SU-DHL-6 (cell line): ENCODE data around the gene MRPS27.

Experiments
- H2AFZ ChIP-seq: fragments of 200-600 bp; sonication (generic); 2 replicates; pipeline ENCODE4 v1.6.1; 2014; ENCODE audit warnings: low read depth, mild to moderate bottlenecking, moderate library complexity, mixed read lengths, antibody characterized with exemption, low read length; ENCODE audit not compliant: severe bottlenecking
- H3F3A ChIP-seq: fragments of 200-600 bp; shearing (Covaris generic); 2 replicates; pipeline ENCODE4 v1.6.0; 2016; ENCODE audit warnings: antibody characterized with exemption, mild to moderate bottlenecking; ENCODE audit not compliant: insufficient read depth
- H3K27ac ChIP-seq: fragments of 200-600 bp; sonication (generic); 2 replicates; pipeline ENCODE4 v1.5.1; 2016; ENCODE audit warnings: low read depth, mild to moderate bottlenecking, low read length, moderate library complexity, mixed read lengths
- H3K27me3 ChIP-seq: fragments of 200-600 bp; sonication (generic), shearing (Covaris generic); 2 replicates; pipeline ENCODE4 v1.6.0; 2014; ENCODE audit warnings: mild to moderate bottlenecking, low read length
- H3K36me3 ChIP-seq: fragments of 200-600 bp; sonication (generic); 2 replicates; pipeline ENCODE4 v1.6.1; 2014; ENCODE audit warnings: mild to moderate bottlenecking, low read length, mixed read lengths
- H3K4me2 ChIP-seq: fragments of 300-600, 200-600 bp; shearing (Covaris generic), sonication (generic); 2 replicates; pipeline ENCODE4 v1.6.0; 2014; ENCODE audit warnings: low read length, low read depth, mild to moderate bottlenecking; ENCODE audit not compliant: poor library complexity, severe bottlenecking
- H3K4me3 ChIP-seq: fragments of 200-600 bp; sonication (generic); 2 replicates; pipeline ENCODE4 v1.5.1; 2014; ENCODE audit warnings: antibody characterized with exemption, low read length, mild to moderate bottlenecking, mixed read lengths; ENCODE audit not compliant: insufficient read depth, poor library complexity, severe bottlenecking
- H3K79me2 ChIP-seq: fragments of 200-600 bp; sonication (generic); 2 replicates; pipeline ENCODE4 v1.6.1; 2014; ENCODE audit warnings: mild to moderate bottlenecking, low read length, moderate library complexity; ENCODE audit not compliant: insufficient read depth
- H3K9ac ChIP-seq: fragments of 200-600 bp; sonication (generic); 2 replicates; pipeline ENCODE4 v1.7.0; 2014; ENCODE audit warnings: mild to moderate bottlenecking, low read length
- H3K9me2 ChIP-seq: fragments of 200-600 bp; sonication (generic); replicated peaks from 2 replicates; pipeline ENCODE4 v1.6.1; 2014; ENCODE audit warnings: low read length; ENCODE audit not compliant: insufficient read depth
- H3K9me3 ChIP-seq: fragments of 200-600 bp; sonication (generic); 2 replicates; pipeline ENCODE4 v1.6.1; 2014; ENCODE audit warnings: low read length, mixed read lengths; ENCODE audit not compliant: insufficient read depth
- H4K20me1 ChIP-seq: fragments of 200-600 bp; sonication (generic); 2 replicates; pipeline ENCODE4 v1.6.1; 2014; ENCODE audit warnings: low read depth, mild to moderate bottlenecking, antibody characterized with exemption, low read length, moderate library complexity, mixed read lengths
- CTCF ChIP-seq: fragments of 200-600 bp; sonication (generic); IDR thresholded peaks from one replicate; pipeline ENCODE4 v1.5.1; 2017; ENCODE audit warnings: antibody characterized with exemption, mild to moderate bottlenecking, low read length, moderate library complexity; ENCODE audit not compliant: insufficient read depth, poor library complexity, severe bottlenecking
- EZH2phosphoT487 ChIP-seq: fragments of 200-600 bp; sonication (generic), shearing (Covaris generic); conservative IDR thresholded peaks from 2 replicates; pipeline ENCODE4 v1.6.1; 2018; ENCODE audit warnings: mild to moderate bottlenecking, antibody characterized with exemption, low read length, moderate library complexity, mixed read lengths

Gene MRPS27

GRCh38 chr5:72269411-72269780, 50.6 kb downstream of the MRPS27 start:
- peak; percentile 4 for TF ChIP-seq CTCF
- no peak for TF ChIP-seq EZH2phosphoT487
- Histone ChIP-seq H3K27ac (no peak overlapping the region), H3K9me3 (no peaks in the 10 kb centered on the region), H3F3A (0 out of 2 replicates have a peak, but pooled peaks cover 4% of the 10 kb centered on the region), H3K79me2 (peaks cover 75% of the 10 kb centered on the region), H3K27me3 (no peaks in the 10 kb centered on the region), H3K9ac (no peak overlapping the region), H3K36me3 (peaks cover 19% of the 10 kb centered on the region; the same call in 1 of the 2 replicates), H3K4me3 (no peak overlapping the region), H2AFZ (no peak overlapping the region), H3K4me2 (no peak overlapping the region), H3K9me2 (no peaks in the 10 kb centered on the region), H4K20me1 (0 out of 2 replicates have a peak, but pooled peaks cover 4% of the 10 kb centered on the region)

- no peak overlapping the region for H3K9ac ChIP-seq
- peaks cover 19% of the 10 kb centered on the region; the same call in 1 of the 2 replicates for H3K36me3 ChIP-seq
- peak; percentile 81 for TF ChIP-seq CTCF
- TF ChIP-seq EZH2phosphoT487: no peak
- no peak overlapping the region for H2AFZ ChIP-seq
- no peaks in the 10 kb centered on the region for H3K9me3 ChIP-seq
- H3K79me2 ChIP-seq: peaks cover 80% of the 10 kb centered on the region
- no peak overlapping the region for H3K4me2 ChIP-seq
- 0 out of 2 replicates have a peak, but pooled peaks cover 4% of the 10 kb centered on the region for H4K20me1 ChIP-seq
- no peaks in the 10 kb centered on the region for H3K27me3 ChIP-seq
- 0 out of 2 replicates have a peak, but pooled peaks cover 4% of the 10 kb centered on the region for H3F3A ChIP-seq
- no peak overlapping the region for H3K4me3 ChIP-seq
- no peak overlapping the region for H3K27ac ChIP-seq
- no peaks in the 10 kb centered on the region for H3K9me2 ChIP-seq
Observed at GRCh38 chr5:72268753-72269410, 51.2 kb downstream of the MRPS27 start.

- Histone ChIP-seq H3K9me3 (no peaks in the 10 kb centered on the region), H3F3A (0 out of 2 replicates have a peak, but pooled peaks cover 4% of the 10 kb centered on the region), H3K9me2 (no peaks in the 10 kb centered on the region), H3K4me2 (no peak overlapping the region), H4K20me1 (0 out of 2 replicates have a peak, but pooled peaks cover 4% of the 10 kb centered on the region), H3K27me3 (no peaks in the 10 kb centered on the region), H2AFZ (no peak overlapping the region), H3K4me3 (no peak overlapping the region), H3K9ac (no peak overlapping the region), H3K79me2 (peaks cover 80% of the 10 kb centered on the region), H3K27ac (no peak overlapping the region), H3K36me3 (peaks cover 13% of the 10 kb centered on the region; the same call in 1 of the 2 replicates)
- no peak for TF ChIP-seq EZH2phosphoT487
- no peak for TF ChIP-seq CTCF
Observed at GRCh38 chr5:72268260-72268659, 51.8 kb downstream of the MRPS27 start.
